Caco-2 (cell line): Measurements from ENCODE around the gene TTC7B. TPM values are rescaled to one million over a fixed set of nuclear protein-coding genes. Genes with fewer than 3 reads are reported as not detected.

Source experiments
- BruUV-seq: library from RNA; stranded (reverse); fragments of 400-500 nt; replicated peaks from 2 replicates; lab custom pipeline; 2021; lab: Mats Ljungman, UMichigan
- CTCF ChIA-PET: fragments of 300-600 bp; sonication (Branson Sonifier 250); formaldehyde crosslinking; loops from one replicate; lab custom pipeline; 2022; ENCODE audit warnings: antibody characterized with exemption; lab: Charles Lee
- POLR2A ChIA-PET: fragments of 300-600 bp; sonication (Branson Sonifier 250); formaldehyde crosslinking; loops from one replicate; lab custom pipeline; 2022; ENCODE audit warnings: antibody characterized with exemption; lab: Charles Lee
- DNase-seq, 2 experiments: peaks; one replicate each; pipeline versions ENCODE4 v3.0.0 to v3.0.0-alpha.2; 2020 to 2022
- H3K27me3 ChIP-seq: replicated peaks from 2 replicates; pipeline ENCODE4 v1.6.0; 2011; ENCODE audit warnings: low read length; ENCODE audit not compliant: control insufficient read depth, insufficient read depth
- H3K36me3 ChIP-seq: 2 replicates; pipeline ENCODE4 v1.5.1; 2011; ENCODE audit warnings: low read length; ENCODE audit not compliant: control insufficient read depth, insufficient read depth
- H3K4me1 ChIP-seq: fragments of 250-450 bp; sonication (Bioruptor Pico); 2 replicates; pipeline ENCODE4 v1.5.1; 2020; ENCODE audit warnings: mild to moderate bottlenecking
- H3K4me3 ChIP-seq: 2 replicates; pipeline ENCODE4 v1.5.1; 2011; ENCODE audit warnings: low read depth, mild to moderate bottlenecking, control low read depth, low read length
- H3K9me3 ChIP-seq: fragments of 250-450 bp; sonication (Bioruptor Pico); 2 replicates; pipeline ENCODE4 v1.5.1; 2020; ENCODE audit warnings: mild to moderate bottlenecking, moderate library complexity
- H3K27ac Mint-ChIP-seq: one replicate; pipeline ENCODE4 v1.8.0; 2022; ENCODE audit warnings: mixed read lengths; ENCODE audit not compliant: unreplicated experiment
- H3K27me3 Mint-ChIP-seq: one replicate; pipeline ENCODE4 v1.8.0; 2022; ENCODE audit warnings: mixed read lengths; ENCODE audit not compliant: insufficient read depth, unreplicated experiment
- H3K36me3 Mint-ChIP-seq: one replicate; pipeline ENCODE4 v1.8.0; 2022; ENCODE audit warnings: mild to moderate bottlenecking, mixed read lengths; ENCODE audit not compliant: insufficient read depth, unreplicated experiment
- H3K4me1 Mint-ChIP-seq: one replicate; pipeline ENCODE4 v1.8.0; 2022; ENCODE audit warnings: low read depth, mixed read lengths; ENCODE audit not compliant: unreplicated experiment
- H3K4me3 Mint-ChIP-seq: one replicate; pipeline ENCODE4 v1.8.0; 2022; ENCODE audit warnings: mild to moderate bottlenecking, moderate library complexity, mixed read lengths; ENCODE audit not compliant: unreplicated experiment
- H3K9me3 Mint-ChIP-seq: one replicate; pipeline ENCODE4 v1.8.0; 2022; ENCODE audit warnings: mixed read lengths; ENCODE audit not compliant: unreplicated experiment
- intact Hi-C: fragments of 100-400 bp; cut with micrococcal nuclease; formaldehyde crosslinking; loops from one replicate; pipeline ENCODE4 v1.10.0; 2022; ENCODE audit not compliant: unreplicated experiment
- total RNA-seq: library from RNA; stranded (reverse); gene quantifications from 2 replicates; pipeline ENCODE4 v1.2.3, GENCODE V29; 2022
- TF ChIP-seq, protein P1 (sequence below), 2 experiments: fragments of 200-600 bp in 1 of 2; IDR thresholded peaks; 1 replicate in 1 of 2; 2 replicates in 1 of 2; pipeline versions ENCODE4 v1.5.1 to v1.8.0; 2011 to 2022; ENCODE audit warnings: antibody characterized with exemption in 1 of 2, control low read depth in 1 of 2, inconsistent platforms in 1 of 2, low read depth in 1 of 2, low read length in 1 of 2, mild to moderate bottlenecking in 1 of 2, moderate library complexity in 1 of 2; ENCODE audit not compliant: insufficient read depth in 1 of 2, severe bottlenecking in 1 of 2, unreplicated experiment in 1 of 2

The TTC7B gene
- total RNA-seq, 1 experiment from 2014 or later, result 28.5 TPM

DNA sequence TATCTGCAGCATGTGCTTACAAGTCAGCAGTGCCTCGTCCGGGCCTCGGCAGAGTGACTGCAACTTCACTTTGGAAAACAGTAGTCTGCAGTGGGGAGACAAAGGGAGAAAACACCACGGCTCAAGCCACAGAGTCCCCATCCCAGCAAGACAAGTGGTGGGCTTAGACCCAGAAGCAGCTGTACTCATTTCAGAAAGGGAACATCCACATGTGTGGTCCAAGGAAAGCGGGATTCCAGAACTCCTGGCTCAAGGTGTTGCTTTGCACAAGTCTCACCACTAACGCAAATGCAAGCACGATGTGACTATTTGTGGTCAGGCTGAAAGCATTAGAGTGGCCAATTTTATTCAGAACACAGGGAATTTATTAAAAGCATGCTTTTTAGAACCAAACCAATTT is 198.3 kb downstream of the TTC7B start:
- H3K36me3 ChIP-seq, result no peaks in the 10 kb centered on the region
- CTCF ChIA-PET, result no interaction called here
- no peak for DNase-seq
- POLR2A ChIA-PET, result no interaction called here
- Mint-ChIP-seq H3K27ac (no peak overlapping the region), H3K4me1 (no peaks in the 10 kb centered on the region), H3K27me3 (no peaks in the 10 kb centered on the region), H3K4me3 (no peak overlapping the region), H3K36me3 (no peaks in the 10 kb centered on the region), H3K9me3 (no peaks in the 10 kb centered on the region)
- no peak overlapping the region for H3K4me3 ChIP-seq
- H3K4me1 ChIP-seq, result no peaks in the 10 kb centered on the region
- intact Hi-C loops, result no loop called here
- no peaks in the 10 kb centered on the region for H3K9me3 ChIP-seq
- no TSS peak for BruUV-seq
- TF ChIP-seq, protein P1, sequence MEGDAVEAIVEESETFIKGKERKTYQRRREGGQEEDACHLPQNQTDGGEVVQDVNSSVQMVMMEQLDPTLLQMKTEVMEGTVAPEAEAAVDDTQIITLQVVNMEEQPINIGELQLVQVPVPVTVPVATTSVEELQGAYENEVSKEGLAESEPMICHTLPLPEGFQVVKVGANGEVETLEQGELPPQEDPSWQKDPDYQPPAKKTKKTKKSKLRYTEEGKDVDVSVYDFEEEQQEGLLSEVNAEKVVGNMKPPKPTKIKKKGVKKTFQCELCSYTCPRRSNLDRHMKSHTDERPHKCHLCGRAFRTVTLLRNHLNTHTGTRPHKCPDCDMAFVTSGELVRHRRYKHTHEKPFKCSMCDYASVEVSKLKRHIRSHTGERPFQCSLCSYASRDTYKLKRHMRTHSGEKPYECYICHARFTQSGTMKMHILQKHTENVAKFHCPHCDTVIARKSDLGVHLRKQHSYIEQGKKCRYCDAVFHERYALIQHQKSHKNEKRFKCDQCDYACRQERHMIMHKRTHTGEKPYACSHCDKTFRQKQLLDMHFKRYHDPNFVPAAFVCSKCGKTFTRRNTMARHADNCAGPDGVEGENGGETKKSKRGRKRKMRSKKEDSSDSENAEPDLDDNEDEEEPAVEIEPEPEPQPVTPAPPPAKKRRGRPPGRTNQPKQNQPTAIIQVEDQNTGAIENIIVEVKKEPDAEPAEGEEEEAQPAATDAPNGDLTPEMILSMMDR (IDR thresholded peaks at IDR 0.05; ENCODE audit: insufficient read depth in 1 of 2, low read depth in 1 of 2, low read length in 1 of 2, severe bottlenecking in 1 of 2, unreplicated experiment in 1 of 2), result no peak
- H3K27me3 ChIP-seq, result no peaks in the 10 kb centered on the region

DNA sequence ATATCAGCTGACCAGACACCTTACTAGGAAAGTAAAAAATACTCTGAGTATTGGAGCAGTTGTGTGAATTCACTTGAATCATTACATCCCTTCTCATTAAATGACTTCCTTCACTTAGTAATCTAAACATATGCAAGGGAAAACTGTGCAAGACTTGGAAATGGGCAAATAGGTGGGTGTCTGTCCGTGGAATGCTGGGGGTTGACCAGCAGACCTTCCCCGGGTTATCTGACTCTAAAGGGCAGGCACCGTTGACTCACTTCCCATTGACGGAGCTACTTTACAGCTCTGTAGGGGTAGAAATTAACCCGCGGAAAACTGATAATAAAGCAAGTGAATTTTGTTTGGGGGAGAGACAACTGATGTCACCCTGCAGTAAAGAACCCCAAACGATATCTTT is 199.3 kb downstream of the TTC7B start:
- H3K27me3 Mint-ChIP-seq, result no peaks in the 10 kb centered on the region
- intact Hi-C loops, result no loop called here
- no TSS peak for BruUV-seq
- no peaks in the 10 kb centered on the region for H3K9me3 Mint-ChIP-seq
- TF ChIP-seq, protein P1 (IDR thresholded peaks at IDR 0.05; ENCODE audit: insufficient read depth in 1 of 2, low read depth in 1 of 2, low read length in 1 of 2, severe bottlenecking in 1 of 2, unreplicated experiment in 1 of 2), result no peak
- Histone ChIP-seq H3K9me3 (no peaks in the 10 kb centered on the region), H3K27me3 (no peaks in the 10 kb centered on the region), H3K4me3 (no peak overlapping the region), H3K36me3 (no peaks in the 10 kb centered on the region), H3K4me1 (no peaks in the 10 kb centered on the region)
- H3K4me1 Mint-ChIP-seq, result no peaks in the 10 kb centered on the region
- H3K4me3 Mint-ChIP-seq, result no peak overlapping the region
- ChIA-PET POLR2A (no interaction called here), CTCF (no interaction called here)
- H3K27ac Mint-ChIP-seq, result no peak overlapping the region
- H3K36me3 Mint-ChIP-seq, result no peaks in the 10 kb centered on the region
- no peak for DNase-seq

DNA sequence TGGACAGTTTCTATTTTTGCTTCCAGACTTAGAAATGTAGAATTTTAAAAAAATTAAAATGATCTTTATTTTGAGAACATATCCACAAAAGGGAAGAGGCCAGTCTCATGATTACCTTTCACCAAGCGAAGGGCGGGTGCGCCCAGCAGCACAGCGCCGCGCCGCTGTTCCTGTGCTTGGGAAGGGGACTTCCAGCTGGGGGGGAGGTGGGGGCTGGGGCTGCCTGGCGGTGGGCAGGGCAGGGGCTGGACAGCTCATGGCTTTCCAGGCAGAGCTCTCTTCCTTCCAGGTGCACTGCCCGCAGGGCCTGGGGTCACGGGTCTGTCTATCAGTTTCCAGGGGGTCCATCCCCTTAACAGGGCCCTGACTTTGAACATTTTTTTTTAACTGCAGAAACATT is 199.9 kb downstream of the TTC7B start:
- H3K36me3 ChIP-seq, result no peaks in the 10 kb centered on the region
- H3K27me3 ChIP-seq, result no peaks in the 10 kb centered on the region
- Mint-ChIP-seq H3K27ac (no peak overlapping the region), H3K9me3 (no peaks in the 10 kb centered on the region), H3K36me3 (no peaks in the 10 kb centered on the region), H3K4me3 (no peak overlapping the region), H3K27me3 (no peaks in the 10 kb centered on the region), H3K4me1 (no peaks in the 10 kb centered on the region)
- POLR2A ChIA-PET, result no interaction called here
- TF ChIP-seq, protein P1 (IDR thresholded peaks at IDR 0.05; ENCODE audit: insufficient read depth in 1 of 2, low read depth in 1 of 2, low read length in 1 of 2, severe bottlenecking in 1 of 2, unreplicated experiment in 1 of 2), result no peak
- intact Hi-C loops, result no loop called here
- DNase-seq, result no peak
- CTCF ChIA-PET, result no interaction called here
- BruUV-seq, result no TSS peak
- H3K9me3 ChIP-seq, result no peaks in the 10 kb centered on the region
- H3K4me1 ChIP-seq, result no peaks in the 10 kb centered on the region
- no peak overlapping the region for H3K4me3 ChIP-seq
